GM21515 (cell line): ENCODE data around the gene PIAS3.
"Not testable (repeated sequence)": the region's sequence is repeated elsewhere in the genome, so short reads cannot be mapped to it uniquely, and the experiment has no call there.

Experiments used
- ATAC-seq: cut with Tn5 transposase; IDR thresholded peaks from one replicate; pipeline ENCODE4 v1.9.1; 2021; ENCODE audit not compliant: unreplicated experiment

PIAS3 gene

GRCh38 chr1:145826030-145826429 lies 32.9 kb downstream of the PIAS3 start:
- ATAC-seq = no peak

- ATAC-seq = no peak
These were observed 34.4 kb downstream of the PIAS3 start for GRCh38 chr1:145824499-145824842.

GRCh38 chr1:145823565-145824498 lies 35.0 kb downstream of the PIAS3 start, which contains the start of the genes POLR3C and RNF115:
Gene POLR3C (plus strand): TSS chr1:145824200. CDS start chr1:145825777, 1,577 bp downstream.
Gene RNF115 (minus strand): TSS chr1:145824095. CDS start chr1:145823873, 222 bp downstream.
- ATAC-seq = peak; percentile 81

DNA sequence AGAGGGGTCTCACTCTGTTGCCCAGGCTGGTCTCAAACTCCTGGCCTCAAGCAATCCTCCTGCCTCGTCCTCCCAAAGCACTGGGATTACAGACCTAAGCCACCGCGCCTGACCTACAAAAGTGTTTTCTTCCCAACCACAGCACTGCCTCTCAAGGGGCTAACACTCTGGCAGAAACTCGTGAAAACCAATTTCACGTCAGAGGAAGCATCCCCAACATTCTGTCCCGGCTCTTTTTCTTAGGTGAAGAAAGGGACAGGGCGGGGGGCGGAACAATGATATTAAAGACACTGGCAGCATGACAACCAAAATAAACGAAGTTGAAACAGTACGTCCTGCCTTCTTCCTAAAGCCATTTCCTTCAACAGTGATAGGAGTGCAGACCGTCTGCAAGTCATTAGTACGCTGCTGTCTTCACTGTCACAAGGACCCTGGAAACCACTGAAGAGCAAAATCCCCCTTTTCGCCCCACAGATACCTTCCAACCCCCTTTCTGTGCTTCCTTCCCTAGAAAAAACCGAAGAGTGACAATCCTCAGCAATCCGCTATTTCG lies 36.0 kb downstream of the PIAS3 start:
- not testable (repeated sequence) for ATAC-seq

DNA sequence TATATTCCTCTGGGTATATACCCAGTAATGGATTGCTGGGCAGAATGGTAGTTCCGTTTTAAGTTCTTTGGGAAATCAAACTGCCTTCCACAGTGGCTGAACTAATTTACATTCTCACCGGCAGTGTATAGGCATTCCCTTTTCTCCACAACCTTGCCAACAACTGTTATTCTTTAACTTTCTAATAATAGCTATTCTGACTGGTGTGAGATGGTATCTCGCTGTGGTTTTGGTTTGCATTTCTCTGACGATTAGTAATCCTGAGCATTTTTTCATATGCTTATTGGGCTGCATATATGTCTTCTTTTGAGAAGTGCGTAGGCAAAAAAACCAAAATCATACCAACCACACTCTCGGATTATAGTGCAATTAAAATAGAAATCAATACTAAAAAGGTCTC lies 40.8 kb downstream of the PIAS3 start:
- ATAC-seq = not testable (repeated sequence)

DNA sequence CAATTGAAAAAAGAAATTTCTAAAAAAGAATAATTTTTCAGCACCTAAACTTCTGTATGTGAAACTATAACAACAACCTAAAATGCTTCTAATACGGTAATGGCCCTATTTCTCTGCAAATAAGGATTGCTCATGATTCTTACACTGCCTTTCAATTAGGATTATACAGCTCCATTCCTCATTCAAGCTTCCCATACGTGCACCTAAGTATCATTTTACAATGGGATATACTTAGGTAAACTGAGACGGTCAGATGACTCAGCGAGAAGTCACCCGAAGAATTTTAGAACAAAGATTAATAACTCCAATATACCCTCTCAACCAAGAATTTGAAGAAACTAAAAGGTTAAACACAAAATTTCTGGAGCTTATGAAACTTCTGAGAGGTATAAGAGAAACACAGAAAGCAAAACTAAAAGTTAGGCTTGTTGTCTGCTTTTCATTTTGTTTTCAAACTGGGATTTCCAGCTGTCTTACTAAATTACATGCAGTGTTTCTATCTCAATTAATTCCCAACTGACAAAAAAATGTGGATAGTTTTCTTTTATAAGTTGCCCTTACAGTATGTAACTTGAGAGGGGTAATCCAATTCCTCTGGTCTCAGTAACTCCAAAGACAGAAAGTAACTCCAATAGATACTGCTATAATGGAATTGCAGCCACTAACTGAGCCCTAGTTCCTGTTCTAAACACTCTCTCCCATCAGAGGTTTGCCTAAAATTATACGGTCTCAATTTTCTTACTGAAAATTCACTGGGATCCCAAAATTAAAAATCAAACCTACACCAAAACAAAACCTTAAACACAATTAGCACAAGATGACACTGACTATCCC lies 45.7 kb downstream of the PIAS3 start:
- ATAC-seq = not testable (repeated sequence)

DNA sequence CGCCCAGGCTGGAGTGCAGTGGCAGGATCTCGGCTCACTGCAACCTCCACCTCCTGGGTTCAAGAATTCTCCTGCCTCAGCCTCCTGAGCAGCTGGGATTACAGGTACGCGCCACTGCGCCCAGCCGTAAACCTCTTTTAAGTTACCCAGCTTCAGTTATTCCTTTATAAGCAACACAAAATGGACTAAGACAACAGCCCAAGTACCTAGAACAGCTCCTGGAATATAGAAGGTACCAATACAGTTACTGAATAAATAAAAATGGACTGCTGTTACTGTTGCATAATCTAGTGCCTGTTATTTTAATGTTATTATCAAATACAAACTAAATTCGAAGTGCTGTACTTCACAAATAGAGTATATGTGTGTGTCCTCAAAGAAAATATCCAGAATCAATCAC lies 52.0 kb downstream of the PIAS3 start:
- no peak for ATAC-seq

DNA sequence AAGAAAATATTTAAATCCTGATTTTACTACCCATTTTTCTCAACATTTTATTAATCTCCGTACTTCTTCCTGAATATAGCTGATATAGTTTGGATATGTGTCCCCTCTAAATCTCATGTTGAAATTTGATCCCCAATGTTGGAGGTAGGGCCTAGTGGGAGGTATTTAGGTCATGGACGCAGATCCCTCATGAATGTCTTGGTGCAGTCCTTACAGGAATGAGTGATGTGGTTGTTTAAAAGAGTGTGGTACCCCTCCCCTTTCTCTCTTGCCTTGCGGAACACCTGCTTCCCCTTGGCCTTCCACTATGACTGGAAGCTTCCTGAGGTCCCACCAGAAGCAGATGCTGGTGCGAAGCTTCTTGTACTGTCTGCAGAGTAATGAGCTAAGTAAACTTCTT lies 52.5 kb downstream of the PIAS3 start:
- ATAC-seq = no peak

- ATAC-seq = no peak
These were observed 53.8 kb downstream of the PIAS3 start for GRCh38 chr1:145805057-145805456.

DNA sequence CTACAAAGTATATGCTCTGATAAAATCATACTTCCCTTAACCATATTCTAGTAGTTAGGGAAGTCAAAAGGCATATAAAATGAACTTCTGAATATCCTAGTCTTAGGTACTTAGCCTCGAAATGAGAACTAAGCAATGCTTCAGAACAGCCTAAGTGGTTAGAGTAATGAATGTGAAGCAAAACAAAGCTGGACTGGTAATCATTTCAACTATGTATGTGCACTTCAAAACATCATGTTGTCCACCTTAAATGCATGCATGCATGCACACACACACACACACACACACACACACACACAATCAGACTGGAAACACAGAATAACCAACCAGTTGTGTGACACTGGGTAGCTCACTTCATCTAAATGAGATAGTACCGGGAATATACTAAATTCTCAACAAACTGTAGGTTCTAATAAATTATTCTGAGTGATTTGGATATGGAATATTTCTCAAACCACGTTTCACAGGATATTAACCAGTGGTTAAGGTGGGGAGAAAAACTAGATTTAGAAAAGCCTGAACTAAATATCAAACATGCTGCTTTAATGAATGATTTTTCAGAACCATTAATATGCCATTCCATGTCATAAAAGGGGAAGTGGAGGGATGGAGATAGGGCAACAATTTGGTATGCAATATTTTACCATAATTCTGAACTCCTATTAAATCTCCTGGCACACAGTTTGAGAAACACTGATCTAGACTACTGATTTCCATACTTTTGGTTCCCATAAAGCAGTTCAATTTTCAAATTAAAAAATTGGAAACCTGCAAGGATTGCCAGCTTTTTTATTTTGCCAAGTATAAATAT lies 54.4 kb downstream of the PIAS3 start:
- no peak for ATAC-seq

DNA sequence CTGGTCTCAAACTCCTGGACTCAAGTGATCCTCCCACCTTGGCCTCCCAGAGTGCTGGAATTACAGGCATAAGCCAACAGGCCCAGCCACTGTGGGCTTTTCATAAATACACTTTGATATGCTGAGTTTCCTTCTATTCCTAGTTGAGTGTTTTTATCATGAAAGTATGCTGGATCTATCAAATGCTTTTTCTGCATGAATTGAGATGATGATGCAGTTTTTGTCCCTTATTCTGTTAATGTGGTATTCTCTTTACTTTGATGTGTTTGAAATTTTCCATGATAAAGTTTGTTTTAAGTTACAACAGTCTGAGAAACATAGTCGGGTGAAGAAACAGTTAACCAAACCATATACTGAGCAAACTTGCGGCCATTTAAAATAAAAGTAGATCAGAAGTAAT lies 59.1 kb downstream of the PIAS3 start:
- ATAC-seq = no peak
